HFFc6 (cell line): ENCODE results near the gene POLA2. TPM values are rescaled to one million over a fixed set of nuclear protein-coding genes. Genes with fewer than 3 reads are reported as not detected.

ENCODE experiments used
- DNase-seq: peaks from one replicate; pipeline ENCODE4 v3.0.0-alpha.2; 2018
- H3K27ac Mint-ChIP-seq: 2 replicates; pipeline ENCODE4 v1.8.0; 2020; ENCODE audit warnings: mild to moderate bottlenecking, mixed read lengths
- H3K27me3 Mint-ChIP-seq: 2 replicates; pipeline ENCODE4 v1.8.0; 2021; ENCODE audit warnings: mild to moderate bottlenecking, moderate library complexity, mixed read lengths; ENCODE audit not compliant: insufficient read depth
- H3K36me3 Mint-ChIP-seq: 2 replicates; pipeline ENCODE4 v1.8.0; 2021; ENCODE audit warnings: low read depth, mixed read lengths
- H3K4me1 Mint-ChIP-seq: 2 replicates; pipeline ENCODE4 v1.8.0; 2020; ENCODE audit warnings: low read depth, mixed read lengths
- H3K4me3 Mint-ChIP-seq: 2 replicates; pipeline ENCODE4 v1.8.0; 2020; ENCODE audit warnings: mild to moderate bottlenecking, moderate library complexity, mixed read lengths
- H3K9me3 Mint-ChIP-seq: 2 replicates; pipeline ENCODE4 v1.8.0; 2020; ENCODE audit warnings: mild to moderate bottlenecking, mixed read lengths
- total RNA-seq, 6 experiments: library from RNA; stranded (reverse); fragmentation: NEBNext Ultra II Directional; extraction: Animal tissue kit (Norgen Biotek cat#: 25700); gene quantifications; 2 replicates in 1 of 6; 3 replicates in 5 of 6; pipeline ENCODE4 v1.2.3, GENCODE V29; 2021
- TF ChIP-seq, protein P1 (sequence below): fragments of 200-600 bp; sonication (generic); IDR thresholded peaks from 2 replicates; pipeline ENCODE4 v1.5.0; 2021; ENCODE audit warnings: antibody characterized with exemption, mild to moderate bottlenecking

Gene POLA2
- total RNA-seq, 6 experiments from 2014 or later = 8.6 to 18.3 (median 15.3) TPM

GRCh38 chr11:65274735-65275682, 13.2 kb downstream of the POLA2 start:
- Mint-ChIP-seq H3K4me3 (peak overlapping the region; percentile 45; the same call in 1 of the 2 replicates), H3K9me3 (no peaks in the 10 kb centered on the region), H3K27ac (peak overlapping the region; percentile 86), H3K27me3 (peaks cover 3% of the 10 kb centered on the region; the same call in 1 of the 2 replicates), H3K36me3 (peaks cover 9% of the 10 kb centered on the region; the same call in 1 of the 2 replicates), H3K4me1 (peaks cover 50% of the 10 kb centered on the region)
- TF ChIP-seq, protein P1, sequence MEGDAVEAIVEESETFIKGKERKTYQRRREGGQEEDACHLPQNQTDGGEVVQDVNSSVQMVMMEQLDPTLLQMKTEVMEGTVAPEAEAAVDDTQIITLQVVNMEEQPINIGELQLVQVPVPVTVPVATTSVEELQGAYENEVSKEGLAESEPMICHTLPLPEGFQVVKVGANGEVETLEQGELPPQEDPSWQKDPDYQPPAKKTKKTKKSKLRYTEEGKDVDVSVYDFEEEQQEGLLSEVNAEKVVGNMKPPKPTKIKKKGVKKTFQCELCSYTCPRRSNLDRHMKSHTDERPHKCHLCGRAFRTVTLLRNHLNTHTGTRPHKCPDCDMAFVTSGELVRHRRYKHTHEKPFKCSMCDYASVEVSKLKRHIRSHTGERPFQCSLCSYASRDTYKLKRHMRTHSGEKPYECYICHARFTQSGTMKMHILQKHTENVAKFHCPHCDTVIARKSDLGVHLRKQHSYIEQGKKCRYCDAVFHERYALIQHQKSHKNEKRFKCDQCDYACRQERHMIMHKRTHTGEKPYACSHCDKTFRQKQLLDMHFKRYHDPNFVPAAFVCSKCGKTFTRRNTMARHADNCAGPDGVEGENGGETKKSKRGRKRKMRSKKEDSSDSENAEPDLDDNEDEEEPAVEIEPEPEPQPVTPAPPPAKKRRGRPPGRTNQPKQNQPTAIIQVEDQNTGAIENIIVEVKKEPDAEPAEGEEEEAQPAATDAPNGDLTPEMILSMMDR = peak; percentile 88
- peak; percentile 99 for DNase-seq

- peaks cover 9% of the 10 kb centered on the region; the same call in 1 of the 2 replicates for H3K36me3 Mint-ChIP-seq
Measured at GRCh38 chr11:65275906-65276305, 14.1 kb downstream of the POLA2 start.

DNA sequence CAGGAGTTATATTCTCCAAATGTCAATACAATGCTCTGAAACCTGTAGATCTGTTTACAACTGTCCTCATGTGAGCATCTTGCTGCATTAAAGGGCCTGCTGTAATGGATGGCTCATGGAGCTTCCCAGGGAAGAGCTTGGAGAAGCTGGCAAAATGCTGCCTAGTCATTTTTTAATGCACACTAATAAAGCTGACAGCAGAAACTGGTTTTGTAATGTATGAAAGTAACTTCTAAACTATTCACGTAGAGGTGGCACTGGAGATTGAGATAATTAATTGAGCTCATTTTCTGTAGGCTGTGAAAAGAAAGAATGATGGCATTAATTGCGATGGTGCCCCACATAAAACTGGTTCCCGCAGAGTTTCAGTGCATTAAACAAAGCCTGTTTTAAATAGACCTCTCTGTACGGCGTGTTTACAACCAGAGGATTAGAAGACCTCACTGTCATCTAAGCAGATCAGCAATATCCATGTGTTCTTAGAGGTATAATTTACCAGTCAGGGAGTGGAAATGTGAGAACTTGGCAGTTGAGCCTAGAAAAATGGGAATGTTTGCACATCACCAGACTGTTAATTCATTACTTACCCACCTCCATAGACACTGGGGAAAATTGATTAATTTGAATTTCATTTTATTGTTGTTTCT, 16.0 kb downstream of the POLA2 start:
- Mint-ChIP-seq H3K4me1 (peaks cover 68% of the 10 kb centered on the region), H3K36me3 (peaks cover 15% of the 10 kb centered on the region), H3K27me3 (peaks cover 3% of the 10 kb centered on the region; the same call in 1 of the 2 replicates), H3K27ac (peak overlapping the region; percentile 92), H3K9me3 (no peaks in the 10 kb centered on the region), H3K4me3 (peak overlapping the region; percentile 65)
- DNase-seq = no peak
- TF ChIP-seq, protein P1 = no peak

More at GRCh38 chr11:65275906-65276305, 14.1 kb downstream of the POLA2 start:
- Mint-ChIP-seq H3K9me3 (no peaks in the 10 kb centered on the region), H3K4me3 (peak overlapping the region; percentile 45; the same call in 1 of the 2 replicates), H3K27me3 (peaks cover 3% of the 10 kb centered on the region; the same call in 1 of the 2 replicates), H3K27ac (peak overlapping the region; percentile 86), H3K4me1 (peaks cover 59% of the 10 kb centered on the region)
- no peak for DNase-seq
- TF ChIP-seq, protein P1 = no peak

GRCh38 chr11:65278356-65278755, 16.6 kb downstream of the POLA2 start:
- TF ChIP-seq, protein P1 = no peak
- Mint-ChIP-seq H3K36me3 (peaks cover 15% of the 10 kb centered on the region), H3K27ac (peak overlapping the region; percentile 92), H3K9me3 (no peaks in the 10 kb centered on the region), H3K4me1 (peaks cover 68% of the 10 kb centered on the region), H3K4me3 (peak overlapping the region; percentile 65), H3K27me3 (peaks cover 3% of the 10 kb centered on the region; the same call in 1 of the 2 replicates)
- no peak for DNase-seq

GRCh38 chr11:65279279-65279678, 17.5 kb downstream of the POLA2 start:
- Mint-ChIP-seq H3K4me3 (peak overlapping the region; percentile 44), H3K4me1 (peaks cover 68% of the 10 kb centered on the region), H3K9me3 (no peaks in the 10 kb centered on the region), H3K36me3 (peaks cover 15% of the 10 kb centered on the region), H3K27me3 (no peaks in the 10 kb centered on the region), H3K27ac (peak overlapping the region; percentile 92)
- TF ChIP-seq, protein P1 = no peak
- no peak for DNase-seq
